OCI-LY7 (cell line): ENCODE measurements around the gene KCNA2. TPM values are rescaled to one million over a fixed set of nuclear protein-coding genes. Genes with fewer than 3 reads are reported as not detected.

Source experiments
- BruUV-seq: library from RNA; stranded (reverse); fragments of 400-500 nt; replicated peaks from 2 replicates; lab custom pipeline; 2021; lab: Mats Ljungman, UMichigan
- CTCF ChIA-PET: fragments of 300-600 bp; sonication (Branson Sonifier 250); formaldehyde crosslinking; loops from one replicate; lab custom pipeline; 2022; ENCODE audit warnings: antibody characterized with exemption; ENCODE audit not compliant: unreplicated experiment; lab: Charles Lee
- POLR2A ChIA-PET: fragments of 300-600 bp; sonication (Branson Sonifier 250); formaldehyde crosslinking; loops from one replicate; lab custom pipeline; 2022; ENCODE audit warnings: antibody characterized with exemption; lab: Charles Lee
- DNase-seq: peaks from one replicate; pipeline ENCODE4 v3.0.0-alpha.2; 2015; ENCODE audit warnings: low spot score
- H2AFZ ChIP-seq: fragments of 200-600 bp; sonication (generic), shearing (Covaris generic); 2 replicates; pipeline ENCODE4 v1.6.1; 2014; ENCODE audit warnings: mild to moderate bottlenecking, antibody characterized with exemption, low read length, moderate library complexity
- H3K27ac ChIP-seq: fragments of 200-600 bp; sonication (generic); 2 replicates; pipeline ENCODE4 v1.5.1; 2014; ENCODE audit warnings: mixed run types, low read depth, mild to moderate bottlenecking, moderate library complexity, low read length, inconsistent platforms; ENCODE audit not compliant: poor library complexity, severe bottlenecking
- H3K36me3 ChIP-seq: fragments of 200-600 bp; sonication (generic); 2 replicates; pipeline ENCODE4 v1.6.1; 2014; ENCODE audit warnings: mild to moderate bottlenecking, antibody characterized with exemption, low read length, moderate library complexity, mixed read lengths; ENCODE audit not compliant: insufficient read depth
- H3K4me1 ChIP-seq: fragments of 200-600 bp; sonication (generic); 2 replicates; pipeline ENCODE4 v1.5.1; 2014; ENCODE audit warnings: mild to moderate bottlenecking, low read length; ENCODE audit not compliant: insufficient read depth, poor library complexity, severe bottlenecking
- H3K4me2 ChIP-seq: fragments of 200-600 bp; sonication (generic); 2 replicates; pipeline ENCODE4 v1.6.1; 2014; ENCODE audit warnings: mild to moderate bottlenecking, low read length
- H3K4me3 ChIP-seq: fragments of 200-600 bp; sonication (generic); 2 replicates; pipeline ENCODE4 v1.5.1; 2014; ENCODE audit warnings: mild to moderate bottlenecking, low read depth, low read length; ENCODE audit not compliant: poor library complexity, severe bottlenecking
- H3K79me2 ChIP-seq: fragments of 200-600 bp; sonication (generic); 2 replicates; pipeline ENCODE4 v1.6.1; 2016; ENCODE audit warnings: low read depth, mild to moderate bottlenecking, low read length, moderate library complexity, mixed read lengths; ENCODE audit not compliant: insufficient read depth
- H3K9me2 ChIP-seq: fragments of 200-600 bp; sonication (generic); 2 replicates; pipeline ENCODE4 v1.6.1; 2016; ENCODE audit warnings: mild to moderate bottlenecking, low read length, mixed read lengths; ENCODE audit not compliant: insufficient read depth
- H3K9me3 ChIP-seq: fragments of 200-600 bp; sonication (generic); 2 replicates; pipeline ENCODE4 v1.6.1; 2014; ENCODE audit warnings: mild to moderate bottlenecking, mixed run types, low read length, mixed read lengths
- H4K20me1 ChIP-seq: fragments of 200-600 bp; sonication (generic); 2 replicates; pipeline ENCODE4 v1.6.1; 2014; ENCODE audit warnings: mild to moderate bottlenecking, antibody characterized with exemption, low read length, moderate library complexity, mixed read lengths; ENCODE audit not compliant: insufficient read depth
- EZH2phosphoT487 ChIP-seq: fragments of 200-600 bp; sonication (generic); IDR thresholded peaks from 2 replicates; pipeline ENCODE4 v1.6.1; 2018; ENCODE audit warnings: low read depth, borderline replicate concordance, mild to moderate bottlenecking, mixed run types, antibody characterized with exemption, low read length, moderate library complexity, mixed read lengths
- intact Hi-C: fragments of 100-400 bp; cut with micrococcal nuclease; formaldehyde crosslinking; loops from one replicate; pipeline ENCODE4 v1.10.0; 2022; ENCODE audit not compliant: unreplicated experiment
- total RNA-seq, 2 experiments: library from RNA; depleted of rRNA in 1 of 2; stranded (reverse); fragments of >200 nt in 1 of 2; shearing (Covaris generic) in 1 of 2; gene quantifications; 2 replicates each; pipeline ENCODE4 v1.2.3, GENCODE V29; 2014 to 2022
- TF ChIP-seq, protein P1 (sequence below): fragments of 200-600 bp; sonication (generic); conservative IDR thresholded peaks from 2 replicates; pipeline ENCODE4 v1.5.1; 2014; ENCODE audit warnings: mild to moderate bottlenecking, antibody characterized with exemption, low read length, moderate library complexity, mixed read lengths

The KCNA2 gene
- total RNA-seq, 2 experiments from 2014 or later, result 0.22 to 2.3 TPM

DNA sequence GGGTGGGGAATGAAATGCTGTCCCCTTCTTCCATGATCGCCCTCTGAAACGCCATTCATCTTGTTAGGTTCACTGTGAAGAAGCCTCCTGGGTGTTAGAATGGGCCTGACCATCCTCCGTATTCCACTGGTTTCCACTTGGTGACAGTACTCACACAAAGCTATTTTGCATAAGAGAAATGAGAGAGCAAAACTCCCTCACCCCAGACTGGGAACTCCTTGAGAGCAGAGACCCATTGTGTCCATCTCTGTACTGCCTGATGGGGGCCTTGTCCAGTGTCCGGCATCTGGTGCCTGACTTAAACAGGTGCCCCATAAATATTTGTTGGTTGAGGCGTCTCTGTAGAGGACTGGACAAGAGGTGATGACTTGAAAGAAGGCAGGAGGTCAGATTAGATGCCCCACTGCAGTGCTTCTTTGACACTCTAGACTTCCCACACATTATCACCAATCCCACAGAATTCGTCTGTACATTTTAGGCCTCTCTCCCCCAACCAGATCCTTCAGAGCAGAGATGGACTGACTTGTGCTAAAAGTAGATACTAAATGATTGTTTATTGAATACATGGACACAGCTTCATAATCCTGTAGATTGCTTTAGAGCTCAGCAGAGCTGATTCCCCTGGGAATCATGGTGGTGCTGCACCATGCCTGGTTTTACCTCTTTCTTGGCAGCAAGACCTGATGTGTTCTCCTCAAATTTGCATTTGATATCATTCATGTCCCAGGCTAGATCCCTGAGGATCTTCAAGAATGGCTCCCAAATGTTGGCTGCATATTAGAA is 22.4 kb upstream of the KCNA2 start:
- H3K79me2 ChIP-seq, result no peaks in the 10 kb centered on the region
- TF ChIP-seq EZH2phosphoT487, result no peak
- TF ChIP-seq, protein P1, sequence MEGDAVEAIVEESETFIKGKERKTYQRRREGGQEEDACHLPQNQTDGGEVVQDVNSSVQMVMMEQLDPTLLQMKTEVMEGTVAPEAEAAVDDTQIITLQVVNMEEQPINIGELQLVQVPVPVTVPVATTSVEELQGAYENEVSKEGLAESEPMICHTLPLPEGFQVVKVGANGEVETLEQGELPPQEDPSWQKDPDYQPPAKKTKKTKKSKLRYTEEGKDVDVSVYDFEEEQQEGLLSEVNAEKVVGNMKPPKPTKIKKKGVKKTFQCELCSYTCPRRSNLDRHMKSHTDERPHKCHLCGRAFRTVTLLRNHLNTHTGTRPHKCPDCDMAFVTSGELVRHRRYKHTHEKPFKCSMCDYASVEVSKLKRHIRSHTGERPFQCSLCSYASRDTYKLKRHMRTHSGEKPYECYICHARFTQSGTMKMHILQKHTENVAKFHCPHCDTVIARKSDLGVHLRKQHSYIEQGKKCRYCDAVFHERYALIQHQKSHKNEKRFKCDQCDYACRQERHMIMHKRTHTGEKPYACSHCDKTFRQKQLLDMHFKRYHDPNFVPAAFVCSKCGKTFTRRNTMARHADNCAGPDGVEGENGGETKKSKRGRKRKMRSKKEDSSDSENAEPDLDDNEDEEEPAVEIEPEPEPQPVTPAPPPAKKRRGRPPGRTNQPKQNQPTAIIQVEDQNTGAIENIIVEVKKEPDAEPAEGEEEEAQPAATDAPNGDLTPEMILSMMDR, result no peak
- no peaks in the 10 kb centered on the region for H3K9me2 ChIP-seq
- no peaks in the 10 kb centered on the region for H3K9me3 ChIP-seq
- POLR2A ChIA-PET, result interaction anchor here (0.6 to 1.7 kb wide), 2 partner anchors 137 to 501 kb away, joined by 3 to 6 read pairs; no protein-coding TSS in a partner anchor
- H3K4me1 ChIP-seq, result peaks cover 54% of the 10 kb centered on the region
- CTCF ChIA-PET, result interaction anchor here (0.5 to 1.3 kb wide), 4 partner anchors 9 to 153 kb away, joined by 3 to 7 read pairs (median 4); no protein-coding TSS in a partner anchor
- no peak overlapping the region; the same call in 1 of the 2 replicates for H3K4me2 ChIP-seq
- no peak for DNase-seq
- no peak overlapping the region for H3K4me3 ChIP-seq
- intact Hi-C loops, result no loop called here
- no TSS peak for BruUV-seq
- H4K20me1 ChIP-seq, result no peaks in the 10 kb centered on the region
- no peaks in the 10 kb centered on the region for H3K36me3 ChIP-seq
- H2AFZ ChIP-seq, result no peak overlapping the region
- no peak overlapping the region for H3K27ac ChIP-seq

DNA sequence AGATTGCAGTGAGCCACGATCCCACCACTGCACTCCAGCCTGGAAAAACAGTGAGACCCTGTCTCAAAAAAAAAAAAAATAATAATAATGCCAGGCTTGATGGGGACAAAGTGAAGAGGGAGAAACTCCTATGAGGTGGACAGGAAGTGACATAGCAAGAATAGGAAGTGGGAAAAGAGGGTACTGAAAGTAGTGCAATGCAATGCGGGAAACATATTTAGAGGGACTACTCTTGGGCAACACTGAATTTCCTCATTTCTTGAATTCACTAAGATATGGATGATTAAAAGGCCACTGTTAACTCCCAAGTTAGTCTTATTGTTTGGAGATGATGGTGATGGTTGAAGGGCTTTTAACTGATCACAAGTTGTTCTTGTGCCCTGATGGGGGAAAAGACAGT is 21.6 kb upstream of the KCNA2 start:
- Histone ChIP-seq H3K9me3 (no peaks in the 10 kb centered on the region), H3K4me1 (peaks cover 46% of the 10 kb centered on the region), H3K27ac (no peak overlapping the region), H3K4me2 (no peak overlapping the region; the same call in 1 of the 2 replicates), H3K79me2 (no peaks in the 10 kb centered on the region), H3K4me3 (no peak overlapping the region), H3K9me2 (no peaks in the 10 kb centered on the region), H3K36me3 (no peaks in the 10 kb centered on the region), H4K20me1 (no peaks in the 10 kb centered on the region), H2AFZ (no peak overlapping the region)
- POLR2A ChIA-PET, result no interaction called here
- no peak for DNase-seq
- CTCF ChIA-PET, result no interaction called here
- TF ChIP-seq EZH2phosphoT487, result no peak
- TF ChIP-seq, protein P1, result no peak
- BruUV-seq, result no TSS peak
- intact Hi-C loops, result no loop called here

DNA sequence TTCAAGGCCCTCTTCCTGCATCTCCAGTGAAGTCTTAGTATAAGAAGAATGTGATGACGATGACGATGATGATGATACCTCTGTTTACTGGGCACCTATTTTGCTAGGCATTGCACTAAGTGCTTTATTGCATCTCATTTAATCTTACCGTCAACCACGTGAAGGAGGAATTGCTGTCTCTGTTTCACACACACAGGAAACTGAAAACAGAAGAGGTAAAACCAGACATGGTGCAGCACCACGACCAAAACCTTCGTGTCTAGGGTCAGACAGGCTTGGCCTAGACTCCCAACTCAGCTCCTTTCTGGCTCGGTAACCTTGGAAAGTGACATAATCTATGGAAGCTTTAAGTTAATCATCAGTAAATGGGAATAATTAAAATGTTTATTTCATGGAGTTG is 20.7 kb upstream of the KCNA2 start:
- no peak for TF ChIP-seq EZH2phosphoT487
- TF ChIP-seq, protein P1, result no peak
- peaks cover 37% of the 10 kb centered on the region for H3K4me1 ChIP-seq
- no peaks in the 10 kb centered on the region for H3K36me3 ChIP-seq
- H2AFZ ChIP-seq, result no peak overlapping the region
- H3K4me2 ChIP-seq, result no peak overlapping the region
- no TSS peak for BruUV-seq
- no peaks in the 10 kb centered on the region for H3K9me3 ChIP-seq
- H3K9me2 ChIP-seq, result no peaks in the 10 kb centered on the region
- H4K20me1 ChIP-seq, result no peaks in the 10 kb centered on the region
- CTCF ChIA-PET, result no interaction called here
- H3K27ac ChIP-seq, result no peak overlapping the region
- no peak for DNase-seq
- no peak overlapping the region for H3K4me3 ChIP-seq
- no peaks in the 10 kb centered on the region for H3K79me2 ChIP-seq
- POLR2A ChIA-PET, result interaction anchor here (1.3 kb wide), 1 partner anchor 160 kb away, joined by 3 read pairs; no protein-coding TSS in a partner anchor
- intact Hi-C loops, result no loop called here
